ENCODE data around the gene SYPL1. TPM values are rescaled to one million over a fixed set of nuclear protein-coding genes. Genes with fewer than 3 reads are reported as not detected.

SYPL1 gene
- total RNA-seq, 1 experiment from 2014 or later: 39.2 TPM

DNA sequence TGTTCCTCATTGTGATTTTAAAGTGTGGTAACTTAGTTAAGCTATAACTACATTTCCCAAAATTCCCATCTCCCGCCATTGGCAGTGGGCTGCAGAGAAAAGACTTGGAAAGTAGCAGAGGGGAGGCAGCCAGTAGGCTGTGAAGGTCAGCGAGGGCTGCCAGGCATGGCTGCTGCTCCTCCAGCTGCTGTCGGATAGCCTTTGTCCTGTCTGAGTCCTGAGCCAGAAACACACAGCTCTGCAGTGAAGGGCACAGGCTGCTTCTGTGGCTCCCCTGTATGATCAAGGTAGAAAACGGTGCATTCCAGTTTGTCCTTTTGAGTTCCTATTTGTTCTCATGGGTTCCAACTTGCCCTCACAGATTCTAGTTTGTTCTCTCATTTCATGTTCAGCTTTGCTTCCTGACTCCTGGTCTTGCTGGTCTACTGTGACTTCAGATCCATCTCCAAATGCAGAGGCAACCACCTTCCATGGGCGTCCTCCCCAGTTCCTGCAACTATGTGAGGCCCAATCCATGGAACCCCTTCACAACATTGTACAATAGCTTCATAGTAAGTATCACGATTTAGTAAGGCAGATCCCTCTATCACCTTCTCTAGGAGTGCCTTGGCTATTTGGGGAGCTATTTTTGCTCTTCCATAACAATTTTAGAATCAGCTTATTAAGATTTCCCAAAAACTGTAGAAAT, 31.7 kb downstream of the SYPL1 start:
- Histone ChIP-seq H3K18ac (ENCODE audit: insufficient read length, low read depth, low read length) (no peak overlapping the region), H4K20me1 (ENCODE audit: control insufficient read depth, insufficient read depth, insufficient read length) (no peaks in the 10 kb centered on the region), H4K5ac (ENCODE audit: insufficient read length, low read depth, low read length) (no peak overlapping the region), H3K9me3 (ENCODE audit: control insufficient read depth, low read depth, low read length) (no peaks in the 10 kb centered on the region), H2BK5ac (ENCODE audit: insufficient read length, low read length) (no peak overlapping the region), H3K4me2 (ENCODE audit: insufficient read depth, insufficient read length, low read length) (no peak overlapping the region), H4K91ac (ENCODE audit: insufficient read length, low read depth, low read length) (no peak overlapping the region), H3K56ac (ENCODE audit: insufficient read length, low read depth, low read length) (no peak overlapping the region), H3K23me2 (ENCODE audit: insufficient read length, low read depth, low read length, poor library complexity, severe bottlenecking) (no peaks in the 10 kb centered on the region), H3K14ac (ENCODE audit: insufficient read depth, low read length) (no peak overlapping the region), H3K4ac (ENCODE audit: low read depth, low read length) (no peak overlapping the region), H2AFZ (ENCODE audit: low read length) (no peak overlapping the region), H3K23ac (ENCODE audit: insufficient read length, low read depth, low read length) (no peak overlapping the region), H3K79me1 (ENCODE audit: insufficient read depth, low read depth, low read length, poor library complexity, severe bottlenecking) (no peaks in the 10 kb centered on the region), H3K79me2 (ENCODE audit: insufficient read depth, low read length) (no peaks in the 10 kb centered on the region), H2BK15ac (ENCODE audit: low read depth, low read length) (no peak overlapping the region), H3T11ph (ENCODE audit: low read length) (no peak overlapping the region), H3K27me3 (ENCODE audit: insufficient read depth, low read length) (no peaks in the 10 kb centered on the region), H3K9ac (ENCODE audit: extremely low read depth, insufficient read length, low read length) (no peak overlapping the region), H2BK120ac (ENCODE audit: low read depth, low read length, poor library complexity, severe bottlenecking) (no peak overlapping the region), H3K4me1 (ENCODE audit: insufficient read depth, low read length) (no peaks in the 10 kb centered on the region), H2BK20ac (ENCODE audit: low read depth, low read length, poor library complexity, severe bottlenecking) (no peak overlapping the region), H3K27ac (ENCODE audit: insufficient read length, low read depth, low read length) (no peak overlapping the region), H4K8ac (replicated peaks; ENCODE audit: insufficient read length, low read depth, low read length) (no peak overlapping the region), H2BK12ac (ENCODE audit: insufficient read length, low read depth, low read length) (no peak overlapping the region), H2AK5ac (ENCODE audit: insufficient read length, low read length) (no peak overlapping the region)
- no peak overlapping the region for H3K4me3 Mint-ChIP-seq
- DNase-seq: no peak
- TF ChIP-seq, protein P1, sequence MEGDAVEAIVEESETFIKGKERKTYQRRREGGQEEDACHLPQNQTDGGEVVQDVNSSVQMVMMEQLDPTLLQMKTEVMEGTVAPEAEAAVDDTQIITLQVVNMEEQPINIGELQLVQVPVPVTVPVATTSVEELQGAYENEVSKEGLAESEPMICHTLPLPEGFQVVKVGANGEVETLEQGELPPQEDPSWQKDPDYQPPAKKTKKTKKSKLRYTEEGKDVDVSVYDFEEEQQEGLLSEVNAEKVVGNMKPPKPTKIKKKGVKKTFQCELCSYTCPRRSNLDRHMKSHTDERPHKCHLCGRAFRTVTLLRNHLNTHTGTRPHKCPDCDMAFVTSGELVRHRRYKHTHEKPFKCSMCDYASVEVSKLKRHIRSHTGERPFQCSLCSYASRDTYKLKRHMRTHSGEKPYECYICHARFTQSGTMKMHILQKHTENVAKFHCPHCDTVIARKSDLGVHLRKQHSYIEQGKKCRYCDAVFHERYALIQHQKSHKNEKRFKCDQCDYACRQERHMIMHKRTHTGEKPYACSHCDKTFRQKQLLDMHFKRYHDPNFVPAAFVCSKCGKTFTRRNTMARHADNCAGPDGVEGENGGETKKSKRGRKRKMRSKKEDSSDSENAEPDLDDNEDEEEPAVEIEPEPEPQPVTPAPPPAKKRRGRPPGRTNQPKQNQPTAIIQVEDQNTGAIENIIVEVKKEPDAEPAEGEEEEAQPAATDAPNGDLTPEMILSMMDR (conservative IDR thresholded peaks at IDR 0.05): no peak
- H3K27ac Mint-ChIP-seq: no peak overlapping the region
- no CpG with 5 or more reads among the region's 6 CpGs for WGBS (ENCODE audit: extremely low coverage, insufficient read length, low lambda C conversion rate)
- H3K36me3 Mint-ChIP-seq (ENCODE audit: insufficient read depth in 1 of 3, low read depth in 3 of 3): no peaks in the 10 kb centered on the region
- peaks cover 0 to 3% of the 10 kb centered on the region in 2 experiments; a peak in 1 of 5 replicates for H3K9me3 Mint-ChIP-seq
- no peaks in the 10 kb centered on the region for H3K4me1 Mint-ChIP-seq
- H3K27me3 Mint-ChIP-seq (ENCODE audit: low read depth): no peaks in the 10 kb centered on the region

All from H9 (cell line).